Measurements from ENCODE around the gene RALB. TPM values are rescaled to one million over a fixed set of nuclear protein-coding genes. Genes with fewer than 3 reads are reported as not detected.
A peak's percentile ranks its signal among the peaks of the same experiment; 100 is the strongest.

The RALB gene
- total and polyA plus RNA-seq, 2 donors from 2014 or later: 58.5 to 64.5 TPM

GRCh38 chr2:120220756-120221155 lies 31.9 kb upstream of the RALB start:
- no peak for FAIRE-seq
- no peak for TF ChIP-seq CTCF (IDR thresholded peaks at IDR 0.05; ENCODE audit: borderline replicate concordance, extremely low read depth, insufficient read depth)
- Histone ChIP-seq H3K4me3 (ENCODE audit: low read length in 3 of 3) (no peak overlapping the region), H3K27me3 (ENCODE audit: control insufficient read depth, insufficient read depth, low read length) (no peaks in the 10 kb centered on the region), H3K4me1 (ENCODE audit: control insufficient read depth in 2 of 3, insufficient read depth in 2 of 3, low read depth in 1 of 3, low read length in 3 of 3) (peaks cover 0 to 18% (median 10%) of the 10 kb centered on the region in 3 donors), H3K9me3 (ENCODE audit: control insufficient read depth in 2 of 3, insufficient read depth in 1 of 3, low read length in 3 of 3) (no peaks in the 10 kb centered on the region), H3K36me3 (ENCODE audit: control insufficient read depth in 2 of 3, insufficient read depth in 3 of 3, low read length in 3 of 3) (no peaks in the 10 kb centered on the region), H3K27ac (ENCODE audit: low read depth in 2 of 2, low read length in 2 of 2) (no peak overlapping the region), H3K9ac (ENCODE audit: low read length in 3 of 3) (no peak overlapping the region)
- no peak for DNase-seq
- intact Hi-C loops (cut with DNase I): no loop called here

- peaks cover 0 to 18% (median 10%) of the 10 kb centered on the region in 3 donors for H3K4me1 ChIP-seq (ENCODE audit: control insufficient read depth in 2 of 3, insufficient read depth in 2 of 3, low read depth in 1 of 3, low read length in 3 of 3)
- FAIRE-seq: no peak
- DNase-seq: peak in 1 of 5 donors; percentile 15
- H3K9ac ChIP-seq (ENCODE audit: low read length in 3 of 3): no peak overlapping the region
- H3K27ac ChIP-seq (ENCODE audit: low read depth in 2 of 2, low read length in 2 of 2): no peak overlapping the region
- intact Hi-C loops (cut with DNase I): no loop called here
- H3K9me3 ChIP-seq (ENCODE audit: control insufficient read depth in 2 of 3, insufficient read depth in 1 of 3, low read length in 3 of 3): no peaks in the 10 kb centered on the region
- H3K36me3 ChIP-seq (ENCODE audit: control insufficient read depth in 2 of 3, insufficient read depth in 3 of 3, low read length in 3 of 3): no peaks in the 10 kb centered on the region
- TF ChIP-seq CTCF (IDR thresholded peaks at IDR 0.05; ENCODE audit: borderline replicate concordance, extremely low read depth, insufficient read depth): no peak
- H3K4me3 ChIP-seq (ENCODE audit: low read length in 3 of 3): peak overlapping the region in 1 of 3 donors; percentile 77
- H3K27me3 ChIP-seq (ENCODE audit: control insufficient read depth, insufficient read depth, low read length): no peaks in the 10 kb centered on the region
Measured at GRCh38 chr2:120221616-120222015, 31.0 kb upstream of the RALB start.

- Histone ChIP-seq H3K4me3 (ENCODE audit: low read length in 3 of 3) (peak overlapping the region; percentile 43 to 77 (median 52)), H3K27me3 (ENCODE audit: control insufficient read depth, insufficient read depth, low read length) (no peaks in the 10 kb centered on the region), H3K9ac (ENCODE audit: low read length in 3 of 3) (peak overlapping the region in 1 of 3 donors; percentile 34), H3K36me3 (ENCODE audit: control insufficient read depth in 2 of 3, insufficient read depth in 3 of 3, low read length in 3 of 3) (no peaks in the 10 kb centered on the region), H3K4me1 (ENCODE audit: control insufficient read depth in 2 of 3, insufficient read depth in 2 of 3, low read depth in 1 of 3, low read length in 3 of 3) (peaks cover 0 to 18% (median 10%) of the 10 kb centered on the region in 3 donors), H3K9me3 (ENCODE audit: control insufficient read depth in 2 of 3, insufficient read depth in 1 of 3, low read length in 3 of 3) (no peaks in the 10 kb centered on the region), H3K27ac (ENCODE audit: low read depth in 2 of 2, low read length in 2 of 2) (peak overlapping the region; percentile 94 to 97)
- TF ChIP-seq CTCF (IDR thresholded peaks at IDR 0.05; ENCODE audit: borderline replicate concordance, extremely low read depth, insufficient read depth): no peak
- intact Hi-C loops (cut with DNase I): no loop called here
- FAIRE-seq (no peak), DNase-seq (peak in 1 of 5 donors; percentile 76)
Measured at GRCh38 chr2:120222186-120223033, 30.2 kb upstream of the RALB start.

Data from kidney (tissue), 14 donors.